WTC11 (cell line): ENCODE measurements around the gene GOLPH3. TPM values are rescaled to one million over a fixed set of nuclear protein-coding genes. Genes with fewer than 3 reads are reported as not detected.
"Not testable (repeated sequence)": the region's sequence is repeated elsewhere in the genome, so short reads cannot be mapped to it uniquely, and the experiment has no call there.

Experiments used
- ATAC-seq: fragments of 200-7000 bp; cut with Tn5 transposase; 2 replicates; pipeline ENCODE4 v1.10.0; 2021; ENCODE audit warnings: mild to moderate bottlenecking, moderate library complexity
- CTCF ChIA-PET: fragments of 300-600 bp; sonication (Branson Sonifier 250); formaldehyde crosslinking; loops from one replicate; lab custom pipeline; 2021; ENCODE audit warnings: antibody characterized with exemption; lab: Charles Lee
- POLR2A ChIA-PET: fragments of 350-600 bp; sonication (Branson Sonifier 250); formaldehyde crosslinking; loops from one replicate; lab custom pipeline; 2021; ENCODE audit warnings: antibody characterized with exemption; lab: Charles Lee
- DNase-seq: peaks from one replicate; pipeline ENCODE4 v3.0.0; 2021; ENCODE audit warnings: low spot score
- H3K27ac Mint-ChIP-seq: 2 replicates; pipeline ENCODE4 v1.8.0; 2021; ENCODE audit warnings: mixed read lengths
- H3K27me3 Mint-ChIP-seq: 2 replicates; pipeline ENCODE4 v1.8.0; 2021; ENCODE audit warnings: low read depth, mild to moderate bottlenecking, moderate library complexity, mixed read lengths
- H3K36me3 Mint-ChIP-seq: 2 replicates; pipeline ENCODE4 v1.8.0; 2021; ENCODE audit warnings: mixed read lengths
- H3K4me1 Mint-ChIP-seq: 2 replicates; pipeline ENCODE4 v1.8.0; 2022; ENCODE audit warnings: mixed read lengths
- H3K4me3 Mint-ChIP-seq: 2 replicates; pipeline ENCODE4 v1.8.0; 2021; ENCODE audit warnings: mild to moderate bottlenecking, moderate library complexity, mixed read lengths
- H3K9me3 Mint-ChIP-seq: 2 replicates; pipeline ENCODE4 v1.8.0; 2021; ENCODE audit warnings: mixed read lengths
- ATF2 ChIP-seq: sonication (generic); formaldehyde crosslinking; IDR thresholded peaks from 2 replicates; pipeline ENCODE4 v1.8.1; 2022; ENCODE audit warnings: low read depth, missing genetic modification reagents, borderline replicate concordance
- CBFB ChIP-seq: sonication (generic); formaldehyde crosslinking; IDR thresholded peaks from 2 replicates; pipeline ENCODE4 v1.8.1; 2022; ENCODE audit warnings: mild to moderate bottlenecking, low read depth, missing genetic modification reagents
- ELF4 ChIP-seq: sonication (generic); formaldehyde crosslinking; IDR thresholded peaks from 2 replicates; pipeline ENCODE4 v1.8.1; 2022; ENCODE audit warnings: low read depth, mild to moderate bottlenecking, moderate library complexity, missing genetic modification reagents
- EMX1 ChIP-seq: fragments of 250-450 bp; sonication (Bioruptor Pico); IDR thresholded peaks from 2 replicates; pipeline ENCODE4 v1.8.0; 2021; ENCODE audit warnings: mild to moderate bottlenecking
- ESRRA ChIP-seq: sonication (generic); formaldehyde crosslinking; IDR thresholded peaks from 2 replicates; pipeline ENCODE4 v1.8.1; 2022; ENCODE audit warnings: mild to moderate bottlenecking, missing genetic modification reagents, borderline replicate concordance
- ETV6 ChIP-seq: sonication (generic); formaldehyde crosslinking; IDR thresholded peaks from 2 replicates; pipeline ENCODE4 v1.8.1; 2022; ENCODE audit warnings: mild to moderate bottlenecking, missing genetic modification reagents
- FOXJ3 ChIP-seq: sonication (generic); formaldehyde crosslinking; IDR thresholded peaks from 2 replicates; pipeline ENCODE4 v1.9.0; 2021; ENCODE audit warnings: missing genetic modification reagents, mild to moderate bottlenecking, borderline replicate concordance
- FOXK1 ChIP-seq: sonication (generic); formaldehyde crosslinking; IDR thresholded peaks from 2 replicates; pipeline ENCODE4 v1.8.0; 2022; ENCODE audit warnings: mild to moderate bottlenecking, moderate library complexity, missing genetic modification reagents
- FOXP1 ChIP-seq: sonication (generic); formaldehyde crosslinking; IDR thresholded peaks from 2 replicates; pipeline ENCODE4 v1.8.0; 2022; ENCODE audit warnings: missing genetic modification reagents, mild to moderate bottlenecking, moderate library complexity, borderline replicate concordance
- HMGA2 ChIP-seq: fragments of 250-450 bp; sonication (Bioruptor Pico); IDR thresholded peaks from 2 replicates; pipeline ENCODE4 v1.4.0; 2021; ENCODE audit warnings: mild to moderate bottlenecking, moderate library complexity
- MAX ChIP-seq: sonication (generic); formaldehyde crosslinking; IDR thresholded peaks from 2 replicates; pipeline ENCODE4 v1.8.0; 2022; ENCODE audit warnings: mild to moderate bottlenecking, missing genetic modification reagents
- NFE2L1 ChIP-seq: sonication (generic); formaldehyde crosslinking; IDR thresholded peaks from 2 replicates; pipeline ENCODE4 v1.8.1; 2023; ENCODE audit warnings: missing genetic modification reagents
- PRDM15 ChIP-seq: sonication (generic); formaldehyde crosslinking; IDR thresholded peaks from 2 replicates; pipeline ENCODE4 v1.8.0; 2022; ENCODE audit warnings: missing genetic modification reagents
- PREB ChIP-seq: sonication (generic); formaldehyde crosslinking; IDR thresholded peaks from 2 replicates; pipeline ENCODE4 v1.8.1; 2022; ENCODE audit warnings: mild to moderate bottlenecking, missing genetic modification reagents, moderate library complexity, borderline replicate concordance
- PRRX2 ChIP-seq: fragments of 250-450 bp; sonication (Bioruptor Pico); IDR thresholded peaks from 2 replicates; pipeline ENCODE4 v1.8.0; 2021; ENCODE audit warnings: mild to moderate bottlenecking
- SMAD3 ChIP-seq: sonication (generic); formaldehyde crosslinking; IDR thresholded peaks from 2 replicates; pipeline ENCODE4 v1.8.0; 2022; ENCODE audit warnings: missing genetic modification reagents, mild to moderate bottlenecking, borderline replicate concordance
- SOX15 ChIP-seq: fragments of 250-450 bp; sonication (Bioruptor Pico); IDR thresholded peaks from 2 replicates; pipeline ENCODE4 v1.9.0; 2021; ENCODE audit warnings: mild to moderate bottlenecking
- TEAD1 ChIP-seq: sonication (generic); formaldehyde crosslinking; IDR thresholded peaks from 2 replicates; pipeline ENCODE4 v1.8.0; 2022; ENCODE audit warnings: mild to moderate bottlenecking, missing genetic modification reagents
- USF2 ChIP-seq: sonication (generic); formaldehyde crosslinking; IDR thresholded peaks from 2 replicates; pipeline ENCODE4 v1.8.1; 2023; ENCODE audit warnings: mild to moderate bottlenecking, missing genetic modification reagents, moderate library complexity
- ZNF121 ChIP-seq: sonication (generic); formaldehyde crosslinking; IDR thresholded peaks from 2 replicates; pipeline ENCODE4 v1.8.0; 2023; ENCODE audit warnings: missing genetic modification reagents
- ZNF317 ChIP-seq: sonication (generic); formaldehyde crosslinking; IDR thresholded peaks from 2 replicates; pipeline ENCODE4 v1.8.1; 2023; ENCODE audit warnings: low read depth, mild to moderate bottlenecking, moderate library complexity, missing genetic modification reagents, borderline replicate concordance
- ZNF532 ChIP-seq: fragments of 250-450 bp; sonication (Bioruptor Pico); IDR thresholded peaks from 2 replicates; pipeline ENCODE4 v1.9.0; 2021; ENCODE audit warnings: mild to moderate bottlenecking, borderline replicate concordance
- ZNF671 ChIP-seq: fragments of 250-450 bp; sonication (Bioruptor Pico); IDR thresholded peaks from 2 replicates; pipeline ENCODE4 v1.8.0; 2021; ENCODE audit warnings: mild to moderate bottlenecking
- total RNA-seq: library from RNA; stranded (reverse); gene quantifications from 3 replicates; pipeline ENCODE4 v1.2.3, GENCODE V29; 2021

The GOLPH3 gene
- total RNA-seq, 1 experiment from 2014 or later = 101 TPM

GRCh38 chr5:32217886-32218396 is 43.8 kb upstream of the GOLPH3 start (continued):
- TF ChIP-seq PREB (no peak), MAX (CRISPR knock-in tag) (no peak), USF2 (CRISPR knock-in tag) (no peak), ETV6 (CRISPR knock-in tag) (no peak), ZNF532 (CRISPR knock-in tag) (no peak), ZNF121 (CRISPR knock-in tag) (no peak), ZNF671 (no peak)

- CTCF ChIA-PET, H3K9me3 Mint-ChIP-seq, H3K27me3 Mint-ChIP-seq, POLR2A ChIA-PET, H3K27ac Mint-ChIP-seq, H3K36me3 Mint-ChIP-seq, ATAC-seq, DNase-seq, H3K4me3 Mint-ChIP-seq: not testable (repeated sequence)
- peaks cover 17% of the 10 kb centered on the region for H3K4me1 Mint-ChIP-seq
These were observed 40.2 kb upstream of the GOLPH3 start for GRCh38 chr5:32214344-32214743.

- DNase-seq (no peak), ATAC-seq (no peak)
- no peak overlapping the region for H3K4me3 Mint-ChIP-seq
- no peaks in the 10 kb centered on the region; the same call in 1 of the 2 replicates for H3K27me3 Mint-ChIP-seq
- CTCF ChIA-PET = no interaction called here
- H3K4me1 Mint-ChIP-seq = peaks cover 10% of the 10 kb centered on the region
- no peak overlapping the region for H3K27ac Mint-ChIP-seq
- POLR2A ChIA-PET = no interaction called here
- peaks cover 15% of the 10 kb centered on the region for H3K36me3 Mint-ChIP-seq
- H3K9me3 Mint-ChIP-seq = peaks cover 17% of the 10 kb centered on the region
- TF ChIP-seq ATF2 (CRISPR knock-in tag) (no peak), SOX15 (CRISPR knock-in tag) (no peak), HMGA2 (CRISPR knock-in tag) (no peak), SMAD3 (CRISPR knock-in tag) (no peak), CBFB (no peak), ELF4 (CRISPR knock-in tag) (no peak), PRDM15 (no peak), FOXK1 (CRISPR knock-in tag) (no peak), ESRRA (CRISPR knock-in tag) (no peak), NFE2L1 (CRISPR knock-in tag) (no peak), TEAD1 (CRISPR knock-in tag) (no peak), ZNF317 (CRISPR knock-in tag) (no peak), PRRX2 (CRISPR knock-in tag) (no peak), FOXP1 (no peak), ZNF121 (CRISPR knock-in tag) (no peak), EMX1 (CRISPR knock-in tag) (no peak), FOXJ3 (no peak)
These were observed 36.0 kb upstream of the GOLPH3 start for GRCh38 chr5:32210151-32210550.
